K562 (cell line): ENCODE measurements around the gene UBE2QL1. TPM values are rescaled to one million over a fixed set of nuclear protein-coding genes. Genes with fewer than 3 reads are reported as not detected.

ENCODE experiments used
- ATAC-seq: fragments of 200-7000 bp; cut with Tn5 transposase; 3 replicates; pipeline ENCODE4 v1.9.1; 2020; ENCODE audit warnings: moderate library complexity
- BruUV-seq: library from RNA; stranded (reverse); fragments of 400-500 nt; replicated peaks from 2 replicates; lab custom pipeline; 2021; lab: Mats Ljungman, UMichigan
- CTCF ChIA-PET: fragments of 300-600 bp; formaldehyde crosslinking; extraction: SDS; loops from one replicate; lab custom pipeline; 2021; ENCODE audit warnings: low intra/inter-chr PET ratio; lab: Yijun Ruan, JAX
- POLR2A ChIA-PET: fragments of 300-600, 350-650 bp; sonication (Branson Sonifier 250); formaldehyde crosslinking; extraction: SDS; loops from one replicate; lab custom pipeline; 2021; ENCODE audit warnings: antibody characterized with exemption, inconsistent platforms; lab: Yijun Ruan, JAX
- DNase-seq, 4 experiments: peaks; one replicate each; pipeline versions ENCODE4 v3.0.0 to v3.0.0-alpha.2; 2011 to 2018; ENCODE audit warnings: low spot score in 3 of 4, mixed read lengths in 3 of 4; ENCODE audit errors: extremely low read depth in 1 of 4
- FAIRE-seq: peaks from 2 replicates; lab custom pipeline; 2011; peaks lifted over from hg19 to GRCh38; lab: Jason Lieb, UNC
- H2AFZ ChIP-seq: 2 replicates; pipeline ENCODE4 v1.6.0; 2011; ENCODE audit warnings: low read depth, low read length, control low read depth, inconsistent platforms
- H3K27ac ChIP-seq: fragments of 200-600 bp; 3 replicates; pipeline ENCODE4 v1.8.0; 2011; ENCODE audit warnings: low read depth, mild to moderate bottlenecking, control low read depth, inconsistent platforms, low read length, moderate library complexity, mixed read lengths; ENCODE audit errors: extremely low read depth
- H3K27me3 ChIP-seq, 2 experiments: fragments of 300-600 bp in 1 of 2; 2 replicates in 1 of 2; 3 replicates in 1 of 2; pipeline versions ENCODE4 v1.6.0 to v1.8.0; 2011; ENCODE audit warnings: inconsistent platforms in 2 of 2, low read length in 2 of 2, mild to moderate bottlenecking in 1 of 2, mixed read lengths in 1 of 2, moderate library complexity in 1 of 2; ENCODE audit not compliant: control insufficient read depth in 2 of 2, insufficient read depth in 2 of 2
- H3K36me3 ChIP-seq: fragments of 300-600 bp; 3 replicates; pipeline ENCODE4 v1.8.0; 2011; ENCODE audit warnings: mild to moderate bottlenecking, low read length, inconsistent platforms; ENCODE audit not compliant: control insufficient read depth, insufficient read depth
- H3K4me1 ChIP-seq, 2 experiments: fragments of 200-600 bp in 1 of 2; replicated peaks in 1 of 2; 2 replicates in 1 of 2; 3 replicates in 1 of 2; pipeline versions ENCODE4 v1.5.1 to v1.8.0; 2011; ENCODE audit warnings: inconsistent platforms in 2 of 2, low read length in 2 of 2, mild to moderate bottlenecking in 1 of 2, mixed read lengths in 1 of 2, moderate library complexity in 1 of 2; ENCODE audit not compliant: control insufficient read depth in 2 of 2, insufficient read depth in 2 of 2
- H3K4me2 ChIP-seq: 2 replicates; pipeline ENCODE4 v1.6.1; 2011; ENCODE audit warnings: low read length, control low read depth, inconsistent platforms, mixed read lengths; ENCODE audit not compliant: insufficient read depth
- H3K4me3 ChIP-seq: fragments of 200-600 bp; sonication (generic), shearing (Covaris generic); 2 replicates; pipeline ENCODE4 v1.5.1; 2016; ENCODE audit warnings: control low read depth, inconsistent platforms
- H3K79me2 ChIP-seq: fragments of 200-600 bp; 3 replicates; pipeline ENCODE4 v1.8.0; 2011; ENCODE audit warnings: low read length, inconsistent platforms; ENCODE audit not compliant: control insufficient read depth, insufficient read depth
- H3K9ac ChIP-seq, 2 experiments: 2 replicates each; pipeline versions ENCODE4 v1.6.0 to v1.6.1; 2011; ENCODE audit warnings: low read depth in 2 of 2, low read length in 2 of 2, control low read depth in 1 of 2, inconsistent platforms in 1 of 2, mild to moderate bottlenecking in 1 of 2, mixed read lengths in 1 of 2; ENCODE audit not compliant: insufficient read depth in 1 of 2
- H3K9me1 ChIP-seq: one replicate; pipeline ENCODE4 v1.6.0; 2011; ENCODE audit warnings: inconsistent platforms, mild to moderate bottlenecking, low read length, moderate library complexity; ENCODE audit not compliant: control insufficient read depth, insufficient read depth
- H3K9me3 ChIP-seq: replicated peaks from 2 replicates; pipeline ENCODE4 v1.5.1; 2011; ENCODE audit warnings: low read depth, low read length, inconsistent platforms; ENCODE audit not compliant: control insufficient read depth, insufficient read depth
- H4K20me1 ChIP-seq: replicated peaks from 2 replicates; pipeline ENCODE4 v1.6.1; 2011; ENCODE audit warnings: low read length, inconsistent platforms, mixed read lengths; ENCODE audit not compliant: control insufficient read depth, insufficient read depth
- ATF1 ChIP-seq, 2 experiments: fragments of 450-650 bp in 1 of 2; IDR thresholded peaks; 2 replicates each; pipeline ENCODE4 v1.6.1; 2016; ENCODE audit warnings: missing compliant biosample characterization in 1 of 2, missing genetic modification characterization in 1 of 2
- CREB3L1 ChIP-seq: fragments of 450-650 bp; IDR thresholded peaks from 2 replicates; pipeline ENCODE4 v1.6.1; 2014; ENCODE audit warnings: low read depth, mild to moderate bottlenecking, moderate library complexity, borderline replicate concordance
- DMBX1 ChIP-seq: fragments of 250-450 bp; sonication (Bioruptor Pico); IDR thresholded peaks from 2 replicates; pipeline ENCODE4 v1.8.0; 2022; ENCODE audit warnings: inconsistent platforms, mild to moderate bottlenecking, moderate library complexity, borderline replicate concordance
- HDAC3 ChIP-seq: fragments of 450-650 bp; IDR thresholded peaks from 2 replicates; pipeline ENCODE4 v1.6.1; 2018; ENCODE audit warnings: borderline replicate concordance, mild to moderate bottlenecking, moderate library complexity; ENCODE audit not compliant: partially characterized antibody
- HDGF ChIP-seq: fragments of 450-650 bp; IDR thresholded peaks from 2 replicates; pipeline ENCODE4 v1.6.1; 2016
- KAT2B ChIP-seq: IDR thresholded peaks from one replicate; pipeline ENCODE4 v1.6.1; 2012; ENCODE audit warnings: low read depth, mild to moderate bottlenecking, control low read depth, inconsistent platforms, low read length, moderate library complexity
- KLF16 ChIP-seq: IDR thresholded peaks from 2 replicates; pipeline ENCODE4 v1.6.1; 2016; ENCODE audit warnings: antibody characterized with exemption
- MLX ChIP-seq, 2 experiments: fragments of 450-650 bp in 1 of 2; sonication (generic) in 1 of 2; formaldehyde crosslinking; conservative IDR thresholded peaks; 2 replicates each; pipeline versions ENCODE4 v1.4.0 to v1.8.1; 2020 to 2022; ENCODE audit warnings: mild to moderate bottlenecking in 1 of 2, missing genetic modification reagents in 1 of 2
- MXI1 ChIP-seq: IDR thresholded peaks from 2 replicates; pipeline ENCODE4 v1.6.1; 2011; ENCODE audit warnings: low read depth, mild to moderate bottlenecking, improper control_type of control experiment, low read length
- PCBP2 ChIP-seq: fragments of 200-400 bp; formaldehyde crosslinking; IDR thresholded peaks from 2 replicates; pipeline ENCODE4 v1.6.1; 2018; ENCODE audit warnings: low read length, low read depth, mild to moderate bottlenecking, moderate library complexity; ENCODE audit not compliant: poor library complexity, severe bottlenecking
- PHB ChIP-seq: fragments of 250-450 bp; sonication (Bioruptor Pico); IDR thresholded peaks from 2 replicates; pipeline ENCODE4 v1.5.0; 2021
- POU5F1 ChIP-seq: fragments of 150-350 bp; IDR thresholded peaks from 2 replicates; pipeline ENCODE4 v1.6.1; 2014; ENCODE audit warnings: borderline replicate concordance, low read length, low read depth, mild to moderate bottlenecking; ENCODE audit not compliant: partially characterized antibody
- STAT6 ChIP-seq: sonication (generic); formaldehyde crosslinking; IDR thresholded peaks from 2 replicates; pipeline ENCODE4 v1.8.1; 2023; ENCODE audit warnings: mild to moderate bottlenecking, missing genetic modification reagents
- TRIM28 ChIP-seq: fragments of 450-650 bp; IDR thresholded peaks from 2 replicates; pipeline ENCODE4 v1.6.1; 2017
- ZEB2 ChIP-seq: fragments of 450-650 bp; IDR thresholded peaks from 2 replicates; pipeline ENCODE4 v1.6.1; 2016
- ZNF561 ChIP-seq: fragments of 450-650 bp; formaldehyde crosslinking; conservative IDR thresholded peaks from 2 replicates; pipeline ENCODE4 v1.4.0; 2020; ENCODE audit warnings: mild to moderate bottlenecking, moderate library complexity
- ZNF584 ChIP-seq: fragments of 200-800 bp; sonication (Bioruptor generic); IDR thresholded peaks from 2 replicates; pipeline ENCODE4 v1.6.1; 2016; ENCODE audit warnings: low read depth, mild to moderate bottlenecking, missing genetic modification characterization, missing compliant biosample characterization
- WGBS: fragments of 100-300 bp; shearing (Covaris generic); methylation state at CpG from one replicate; pipeline ENCODE4 v1.1.6; 2016; ENCODE audit warnings: low coverage, mixed read lengths; ENCODE audit not compliant: insufficient coverage; ENCODE audit errors: missing lambda C conversion rate; 5-methylcytosine and 5-hydroxymethylcytosine counted together
- in situ Hi-C: fragments of 300-500 bp; cut with MboI; formaldehyde crosslinking; loops from 4 replicates; pipeline ENCODE4 v1.15.0; 2018; ENCODE audit warnings: inconsistent platforms, mixed read lengths
- intact Hi-C: fragments of 100-400 bp; cut with micrococcal nuclease; formaldehyde crosslinking; loops from 2 replicates; pipeline ENCODE4 v1.14.2; 2022
- polyA plus RNA-seq, 8 experiments: library from polyadenylated mRNA; depleted of rRNA in 4 of 8; stranded (reverse) in 5 of 8; unstranded in 3 of 8; fragments of >200 nt; fragmentation: Nextera tagmentation in 2 of 8; fragmentation: Illumina TruSeq in 1 of 8; extraction: Ambion mirVana in 2 of 8; extraction: Trizol in 1 of 8; gene quantifications; 2 replicates each; pipeline versions ENCODE4 v1.2.1 to v1.2.3, GENCODE V29; 2011 to 2014; ENCODE audit warnings: inconsistent platforms in 1 of 8, missing spikeins in 1 of 8
- total RNA-seq, 7 experiments: library from RNA; depleted of rRNA in 6 of 7; stranded (reverse); fragments of >200 nt in 6 of 7; fragmentation: Illumina TruSeq in 2 of 7; extraction: Trizol in 2 of 7; gene quantifications; 2 replicates each; pipeline versions ENCODE4 v1.2.1 to v1.2.3, GENCODE V29; 2011 to 2021; ENCODE audit warnings: low replicate concordance in 1 of 7

UBE2QL1 gene
- total and polyA plus RNA-seq, 9 of the 15 experiments (the other 6 are each of a cell fraction or from before 2014, with no cell fraction given): not detected

- Histone ChIP-seq H3K27ac (no peak overlapping the region), H3K27me3 (peaks cover 43 to 70% of the 10 kb centered on the region in 2 experiments), H3K4me1 (no peaks in the 10 kb centered on the region), H3K79me2 (no peaks in the 10 kb centered on the region), H3K36me3 (no peaks in the 10 kb centered on the region), H3K9me3 (no peaks in the 10 kb centered on the region), H3K4me3 (no peak overlapping the region), H3K9me1 (no peaks in the 10 kb centered on the region), H4K20me1 (peaks cover 2% of the 10 kb centered on the region; the same call in 1 of the 2 replicates), H2AFZ (no peak overlapping the region), H3K9ac (no peak overlapping the region), H3K4me2 (no peak overlapping the region)
- ATAC-seq: no peak
- CTCF ChIA-PET: no interaction called here
- DNase-seq: no peak
- no TSS peak for BruUV-seq
- TF ChIP-seq ATF1 (CRISPR knock-in tag; IDR thresholded peaks at IDR 0.05): no peak
- TF ChIP-seq ATF1 (tag; IDR thresholded peaks at IDR 0.05): no peak
- TF ChIP-seq HDAC3: no peak
- no peak for TF ChIP-seq KAT2B
- no peak for TF ChIP-seq ZEB2
- TF ChIP-seq ZNF584 (CRISPR knock-in tag): no peak
- no peak for TF ChIP-seq PCBP2
- no peak for TF ChIP-seq MXI1
- no peak for TF ChIP-seq ZNF561 (CRISPR knock-in tag)
- no peak for TF ChIP-seq KLF16
- TF ChIP-seq HDGF: no peak
- no peak for TF ChIP-seq PHB (CRISPR knock-in tag)
- TF ChIP-seq DMBX1 (CRISPR knock-in tag): no peak
- no peak for TF ChIP-seq TRIM28
- TF ChIP-seq STAT6 (CRISPR knock-in tag): no peak
- no peak for TF ChIP-seq POU5F1
- no peak for TF ChIP-seq MLX (CRISPR knock-in tag; conservative IDR thresholded peaks at IDR 0.05)
- TF ChIP-seq CREB3L1: no peak
- POLR2A ChIA-PET: no interaction called here
- in situ Hi-C loops: no loop called here
- WGBS: 0% methylated on average over 3 of the region's 3 CpGs
- intact Hi-C loops: no loop called here
- FAIRE-seq: no peak
Measured at GRCh38 chr5:6418679-6419276, 29.9 kb upstream of the UBE2QL1 start.
